Liver (tissue), 9 donors: ENCODE measurements around the gene PINLYP. TPM values are rescaled to one million over a fixed set of nuclear protein-coding genes. Genes with fewer than 3 reads are reported as not detected.

ENCODE experiments used
- DNase-seq: peaks from one replicate; pipeline ENCODE4 v3.0.0-alpha.2; 2017; ENCODE audit warnings: low spot score
- H3K27ac ChIP-seq, 2 donors: one replicate each; pipeline ENCODE4 v1.7.0; 2013; ENCODE audit warnings: inconsistent platforms in 2 of 2, low read length in 2 of 2, control low read depth in 1 of 2, low read depth in 1 of 2, mild to moderate bottlenecking in 1 of 2
- H3K27me3 ChIP-seq, 4 donors: one replicate each; pipeline versions ENCODE4 v1.6.1 to v1.7.0; 2013; ENCODE audit warnings: low read length in 3 of 4, inconsistent platforms in 1 of 4, mild to moderate bottlenecking in 1 of 4, moderate library complexity in 1 of 4; ENCODE audit not compliant: control insufficient read depth in 4 of 4, insufficient read depth in 4 of 4
- H3K36me3 ChIP-seq, 4 donors: one replicate each; pipeline versions ENCODE4 v1.6.1 to v1.7.0; 2013; ENCODE audit warnings: low read length in 3 of 4, mild to moderate bottlenecking in 3 of 4, low read depth in 1 of 4, moderate library complexity in 1 of 4; ENCODE audit not compliant: control insufficient read depth in 4 of 4, insufficient read depth in 3 of 4
- H3K4me1 ChIP-seq, 4 donors: one replicate each; pipeline versions ENCODE4 v1.6.1 to v1.7.0; 2013; ENCODE audit warnings: low read length in 3 of 4, mild to moderate bottlenecking in 3 of 4, moderate library complexity in 1 of 4; ENCODE audit not compliant: control insufficient read depth in 4 of 4, insufficient read depth in 4 of 4
- H3K4me3 ChIP-seq, 3 donors: one replicate each; pipeline versions ENCODE4 v1.6.1 to v1.7.0; 2013; ENCODE audit warnings: low read length in 3 of 3, control low read depth in 1 of 3, low read depth in 1 of 3, mild to moderate bottlenecking in 1 of 3
- H3K9ac ChIP-seq, 2 donors: one replicate each; pipeline ENCODE4 v1.7.0; 2013; ENCODE audit warnings: low read length in 2 of 2, mild to moderate bottlenecking in 2 of 2, moderate library complexity in 2 of 2, control low read depth in 1 of 2, low read depth in 1 of 2
- H3K9me3 ChIP-seq, 4 donors: one replicate each; pipeline versions ENCODE4 v1.6.1 to v1.7.0; 2013; ENCODE audit warnings: low read length in 3 of 4; ENCODE audit not compliant: control insufficient read depth in 4 of 4
- EGR1 ChIP-seq, 2 donors: IDR thresholded peaks; 2 replicates each; pipeline ENCODE4 v1.6.1; 2016 to 2018; ENCODE audit warnings: antibody characterized with exemption in 2 of 2, low read depth in 2 of 2
- FOXA1 ChIP-seq: IDR thresholded peaks from 2 replicates; pipeline ENCODE4 v1.6.1; 2016; ENCODE audit warnings: antibody characterized with exemption
- FOXA2 ChIP-seq: IDR thresholded peaks from 2 replicates; pipeline ENCODE4 v1.6.1; 2016; ENCODE audit warnings: antibody characterized with exemption
- GABPA ChIP-seq, 2 donors: IDR thresholded peaks in 1 of 2; conservative IDR thresholded peaks in 1 of 2; 2 replicates each; pipeline ENCODE4 v1.6.1; 2016; ENCODE audit warnings: antibody characterized with exemption in 2 of 2, mild to moderate bottlenecking in 1 of 2, moderate library complexity in 1 of 2
- HNF4A ChIP-seq, 2 donors: conservative IDR thresholded peaks; 2 replicates each; pipeline ENCODE4 v1.6.1; 2016; ENCODE audit warnings: antibody characterized with exemption in 2 of 2, mild to moderate bottlenecking in 2 of 2
- HNF4G ChIP-seq: IDR thresholded peaks from 2 replicates; pipeline ENCODE4 v1.6.1; 2016; ENCODE audit warnings: antibody characterized with exemption
- JUND ChIP-seq, 2 donors: IDR thresholded peaks; 2 replicates each; pipeline ENCODE4 v1.6.1; 2016; ENCODE audit warnings: antibody characterized with exemption in 2 of 2
- MAX ChIP-seq: IDR thresholded peaks from 2 replicates; pipeline ENCODE4 v1.6.1; 2016; ENCODE audit warnings: antibody characterized with exemption
- NR2F2 ChIP-seq: IDR thresholded peaks from 2 replicates; pipeline ENCODE4 v1.6.1; 2016; ENCODE audit warnings: antibody characterized with exemption
- RAD21 ChIP-seq, 2 donors: IDR thresholded peaks; 2 replicates each; pipeline ENCODE4 v1.6.1; 2016; ENCODE audit warnings: antibody characterized with exemption in 2 of 2, mild to moderate bottlenecking in 2 of 2
- RXRA ChIP-seq, 2 donors: IDR thresholded peaks; 2 replicates each; pipeline ENCODE4 v1.6.1; 2017 to 2018; ENCODE audit warnings: antibody characterized with exemption in 2 of 2, mild to moderate bottlenecking in 1 of 2
- SP1 ChIP-seq: IDR thresholded peaks from 2 replicates; pipeline ENCODE4 v1.6.1; 2018; ENCODE audit warnings: antibody characterized with exemption, mild to moderate bottlenecking
- TAF1 ChIP-seq: conservative IDR thresholded peaks from 2 replicates; pipeline ENCODE4 v1.6.1; 2016; ENCODE audit warnings: antibody characterized with exemption, mild to moderate bottlenecking
- YY1 ChIP-seq: IDR thresholded peaks from 2 replicates; pipeline ENCODE4 v1.6.1; 2016; ENCODE audit warnings: antibody characterized with exemption, mild to moderate bottlenecking
- ZBTB33 ChIP-seq: IDR thresholded peaks from 2 replicates; pipeline ENCODE4 v1.6.1; 2016; ENCODE audit warnings: antibody characterized with exemption
- WGBS: extraction: QIAGEN DNeasy Blood & Tissue Kit; methylation state at CpG from one replicate; pipeline ENCODE4 v1.1.7; 2013; 5-methylcytosine and 5-hydroxymethylcytosine counted together
- polyA plus RNA-seq, 2 donors: library from polyadenylated mRNA; stranded (reverse) in 1 of 2; unstranded in 1 of 2; fragments of 200-250 nt in 1 of 2; fragments of >200 nt in 1 of 2; fragmentation: Nextera tagmentation in 1 of 2; extraction: Ambion mirVana in 1 of 2; gene quantifications; one replicate each; pipeline versions ENCODE4 v1.2.1 to v1.2.3, GENCODE V29; 2013 to 2015
- total RNA-seq, 2 donors: library from RNA; depleted of rRNA; stranded (reverse); fragments of >200 nt; gene quantifications; one replicate each; pipeline ENCODE4 v1.2.3, GENCODE V29; 2014
- TF ChIP-seq, protein P1 (sequence below): IDR thresholded peaks from 2 replicates; pipeline ENCODE4 v1.6.1; 2016; ENCODE audit warnings: antibody characterized with exemption, mild to moderate bottlenecking
- TF ChIP-seq, protein P2 (sequence below): IDR thresholded peaks from 2 replicates; pipeline ENCODE4 v1.6.1; 2016; ENCODE audit warnings: antibody characterized with exemption
- TF ChIP-seq, protein P3 (sequence below): fragments of 150-350 bp; IDR thresholded peaks from 2 replicates; pipeline ENCODE4 v1.5.1; 2017; ENCODE audit warnings: improper control_type of control experiment, low read depth, low read length; ENCODE audit not compliant: missing input control
- donor health status: healthy.
- donor health status: healthy.
- donor health status: healthy.
- donor health status: healthy.
- donor health status: healthy.

PINLYP gene
- total and polyA plus RNA-seq, 4 donors = 0.42 to 4.3 (median 0.57) TPM

DNA sequence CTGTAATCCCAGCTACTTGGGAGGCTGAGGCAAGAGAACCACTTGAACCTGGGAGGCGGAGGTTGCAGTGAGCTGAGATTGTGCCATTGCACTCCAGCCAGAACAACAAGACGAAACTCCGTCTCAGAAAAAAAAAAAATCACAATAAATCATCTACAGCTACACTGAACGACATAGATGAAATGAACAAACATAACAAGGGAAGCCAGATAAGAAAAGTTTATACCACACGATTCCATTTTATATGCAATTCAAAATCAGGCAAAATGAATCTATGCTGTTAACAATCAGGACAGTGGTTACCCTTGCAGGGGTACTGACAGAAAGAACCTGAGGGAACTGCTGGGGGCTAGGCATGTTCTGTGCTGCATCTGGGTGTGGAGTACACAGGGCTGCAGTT, 5.9 kb upstream of the PINLYP start:
- H3K36me3 ChIP-seq = no peaks in the 10 kb centered on the region
- no peaks in the 10 kb centered on the region for H3K9me3 ChIP-seq
- H3K4me3 ChIP-seq = no peak overlapping the region
- DNase-seq = no peak
- 88% methylated on average over 5 of the region's 5 CpGs for WGBS
- H3K27me3 ChIP-seq = no peaks in the 10 kb centered on the region
- peaks cover 1 to 4% (median 4%) of the 10 kb centered on the region in 4 donors for H3K4me1 ChIP-seq
- H3K9ac ChIP-seq = no peak overlapping the region
- TF ChIP-seq JUND (IDR thresholded peaks at IDR 0.05) = no peak
- no peak for TF ChIP-seq FOXA1
- no peak for TF ChIP-seq RAD21 (IDR thresholded peaks at IDR 0.05)
- no peak for TF ChIP-seq HNF4A (conservative IDR thresholded peaks at IDR 0.05)
- no peak for TF ChIP-seq YY1
- TF ChIP-seq, protein P1, sequence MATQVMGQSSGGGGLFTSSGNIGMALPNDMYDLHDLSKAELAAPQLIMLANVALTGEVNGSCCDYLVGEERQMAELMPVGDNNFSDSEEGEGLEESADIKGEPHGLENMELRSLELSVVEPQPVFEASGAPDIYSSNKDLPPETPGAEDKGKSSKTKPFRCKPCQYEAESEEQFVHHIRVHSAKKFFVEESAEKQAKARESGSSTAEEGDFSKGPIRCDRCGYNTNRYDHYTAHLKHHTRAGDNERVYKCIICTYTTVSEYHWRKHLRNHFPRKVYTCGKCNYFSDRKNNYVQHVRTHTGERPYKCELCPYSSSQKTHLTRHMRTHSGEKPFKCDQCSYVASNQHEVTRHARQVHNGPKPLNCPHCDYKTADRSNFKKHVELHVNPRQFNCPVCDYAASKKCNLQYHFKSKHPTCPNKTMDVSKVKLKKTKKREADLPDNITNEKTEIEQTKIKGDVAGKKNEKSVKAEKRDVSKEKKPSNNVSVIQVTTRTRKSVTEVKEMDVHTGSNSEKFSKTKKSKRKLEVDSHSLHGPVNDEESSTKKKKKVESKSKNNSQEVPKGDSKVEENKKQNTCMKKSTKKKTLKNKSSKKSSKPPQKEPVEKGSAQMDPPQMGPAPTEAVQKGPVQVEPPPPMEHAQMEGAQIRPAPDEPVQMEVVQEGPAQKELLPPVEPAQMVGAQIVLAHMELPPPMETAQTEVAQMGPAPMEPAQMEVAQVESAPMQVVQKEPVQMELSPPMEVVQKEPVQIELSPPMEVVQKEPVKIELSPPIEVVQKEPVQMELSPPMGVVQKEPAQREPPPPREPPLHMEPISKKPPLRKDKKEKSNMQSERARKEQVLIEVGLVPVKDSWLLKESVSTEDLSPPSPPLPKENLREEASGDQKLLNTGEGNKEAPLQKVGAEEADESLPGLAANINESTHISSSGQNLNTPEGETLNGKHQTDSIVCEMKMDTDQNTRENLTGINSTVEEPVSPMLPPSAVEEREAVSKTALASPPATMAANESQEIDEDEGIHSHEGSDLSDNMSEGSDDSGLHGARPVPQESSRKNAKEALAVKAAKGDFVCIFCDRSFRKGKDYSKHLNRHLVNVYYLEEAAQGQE = no peak
- TF ChIP-seq HNF4G = no peak
- no peak for TF ChIP-seq NR2F2
- no peak for TF ChIP-seq EGR1 (IDR thresholded peaks at IDR 0.05; ENCODE audit: low read depth in 2 of 2)
- TF ChIP-seq, protein P2, sequence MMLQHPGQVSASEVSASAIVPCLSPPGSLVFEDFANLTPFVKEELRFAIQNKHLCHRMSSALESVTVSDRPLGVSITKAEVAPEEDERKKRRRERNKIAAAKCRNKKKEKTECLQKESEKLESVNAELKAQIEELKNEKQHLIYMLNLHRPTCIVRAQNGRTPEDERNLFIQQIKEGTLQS = no peak
- no peak for TF ChIP-seq SP1
- no peak for TF ChIP-seq FOXA2
- TF ChIP-seq ZBTB33 = no peak
- TF ChIP-seq, protein P3, sequence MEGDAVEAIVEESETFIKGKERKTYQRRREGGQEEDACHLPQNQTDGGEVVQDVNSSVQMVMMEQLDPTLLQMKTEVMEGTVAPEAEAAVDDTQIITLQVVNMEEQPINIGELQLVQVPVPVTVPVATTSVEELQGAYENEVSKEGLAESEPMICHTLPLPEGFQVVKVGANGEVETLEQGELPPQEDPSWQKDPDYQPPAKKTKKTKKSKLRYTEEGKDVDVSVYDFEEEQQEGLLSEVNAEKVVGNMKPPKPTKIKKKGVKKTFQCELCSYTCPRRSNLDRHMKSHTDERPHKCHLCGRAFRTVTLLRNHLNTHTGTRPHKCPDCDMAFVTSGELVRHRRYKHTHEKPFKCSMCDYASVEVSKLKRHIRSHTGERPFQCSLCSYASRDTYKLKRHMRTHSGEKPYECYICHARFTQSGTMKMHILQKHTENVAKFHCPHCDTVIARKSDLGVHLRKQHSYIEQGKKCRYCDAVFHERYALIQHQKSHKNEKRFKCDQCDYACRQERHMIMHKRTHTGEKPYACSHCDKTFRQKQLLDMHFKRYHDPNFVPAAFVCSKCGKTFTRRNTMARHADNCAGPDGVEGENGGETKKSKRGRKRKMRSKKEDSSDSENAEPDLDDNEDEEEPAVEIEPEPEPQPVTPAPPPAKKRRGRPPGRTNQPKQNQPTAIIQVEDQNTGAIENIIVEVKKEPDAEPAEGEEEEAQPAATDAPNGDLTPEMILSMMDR = no peak
- no peak for TF ChIP-seq MAX
- TF ChIP-seq RXRA (IDR thresholded peaks at IDR 0.05) = no peak
- TF ChIP-seq TAF1 = no peak
- no peak for TF ChIP-seq GABPA (IDR thresholded peaks at IDR 0.05 in 1 of 2, conservative IDR thresholded peaks at IDR 0.05 in 1 of 2)
- H3K27ac ChIP-seq = no peak overlapping the region
